Measurements from ENCODE around the gene VILL.
A peak's percentile ranks its signal among the peaks of the same experiment; 100 is the strongest.

Gene VILL

GRCh38 chr3:38018296-38019266 is 28.0 kb downstream of the VILL start:
- no peak overlapping the region for H3K4me3 Mint-ChIP-seq
- peaks cover 34% of the 10 kb centered on the region for H3K36me3 Mint-ChIP-seq (ENCODE audit: low read depth)
- no peak for DNase-seq
- H3K4me1 Mint-ChIP-seq, result peaks cover 20% of the 10 kb centered on the region
- peak overlapping the region; percentile 90 for H3K27ac Mint-ChIP-seq
- peaks cover 12% of the 10 kb centered on the region for H3K9me3 Mint-ChIP-seq
- TF ChIP-seq CTCF (IDR thresholded peaks at IDR 0.05), result no peak
- peaks cover 11% of the 10 kb centered on the region for H3K27me3 Mint-ChIP-seq (ENCODE audit: low read depth, poor library complexity)

- H3K4me1 Mint-ChIP-seq, result peaks cover 27% of the 10 kb centered on the region
- no peak overlapping the region for H3K27ac Mint-ChIP-seq
- peaks cover 22% of the 10 kb centered on the region for H3K36me3 Mint-ChIP-seq (ENCODE audit: low read depth)
- no peak overlapping the region for H3K4me3 Mint-ChIP-seq
- peaks cover 9% of the 10 kb centered on the region for H3K9me3 Mint-ChIP-seq
- DNase-seq, result no peak
- H3K27me3 Mint-ChIP-seq (ENCODE audit: low read depth, poor library complexity), result peaks cover 15% of the 10 kb centered on the region
- TF ChIP-seq CTCF (IDR thresholded peaks at IDR 0.05), result no peak
Measured at GRCh38 chr3:38019658-38020341, 29.2 kb downstream of the VILL start.

GRCh38 chr3:38020342-38020726 is 29.7 kb downstream of the VILL start:
- Mint-ChIP-seq H3K36me3 (ENCODE audit: low read depth) (peaks cover 16% of the 10 kb centered on the region), H3K4me1 (peaks cover 31% of the 10 kb centered on the region), H3K27ac (no peak overlapping the region), H3K27me3 (ENCODE audit: low read depth, poor library complexity) (peaks cover 19% of the 10 kb centered on the region), H3K4me3 (no peak overlapping the region), H3K9me3 (peaks cover 4% of the 10 kb centered on the region)
- DNase-seq, result no peak
- TF ChIP-seq CTCF (IDR thresholded peaks at IDR 0.05), result no peak

- no peak for TF ChIP-seq CTCF (IDR thresholded peaks at IDR 0.05)
- Mint-ChIP-seq H3K4me3 (no peak overlapping the region), H3K27me3 (ENCODE audit: low read depth, poor library complexity) (peaks cover 24% of the 10 kb centered on the region), H3K36me3 (ENCODE audit: low read depth) (peaks cover 8% of the 10 kb centered on the region), H3K27ac (no peak overlapping the region), H3K4me1 (peaks cover 37% of the 10 kb centered on the region), H3K9me3 (no peaks in the 10 kb centered on the region)
- DNase-seq, result no peak
Measured at GRCh38 chr3:38021196-38021595, 30.6 kb downstream of the VILL start.

GRCh38 chr3:38022301-38022700 is 31.7 kb downstream of the VILL start:
- H3K4me3 Mint-ChIP-seq, result no peak overlapping the region

More at GRCh38 chr3:38022301-38022700, 31.7 kb downstream of the VILL start:
- peaks cover 37% of the 10 kb centered on the region for H3K4me1 Mint-ChIP-seq
- H3K9me3 Mint-ChIP-seq, result no peaks in the 10 kb centered on the region
- peaks cover 35% of the 10 kb centered on the region for H3K27me3 Mint-ChIP-seq (ENCODE audit: low read depth, poor library complexity)
- H3K36me3 Mint-ChIP-seq (ENCODE audit: low read depth), result no peaks in the 10 kb centered on the region
- DNase-seq, result no peak
- no peak overlapping the region for H3K27ac Mint-ChIP-seq
- no peak for TF ChIP-seq CTCF (IDR thresholded peaks at IDR 0.05)
